Mesothelial cell of epicardium (in vitro differentiated cells): Measurements from ENCODE around the gene CDC42. TPM values are rescaled to one million over a fixed set of nuclear protein-coding genes. Genes with fewer than 3 reads are reported as not detected.

Source experiments
- DNase-seq, 2 experiments: peaks; one replicate each; pipeline ENCODE4 v3.0.0; 2021; ENCODE audit warnings: low spot score in 2 of 2; ENCODE audit not compliant: unreplicated experiment in 2 of 2
- H3K27ac Mint-ChIP-seq: 2 replicates; pipeline ENCODE4 v1.8.0; 2021; ENCODE audit warnings: mixed read lengths
- H3K27me3 Mint-ChIP-seq: 2 replicates; pipeline ENCODE4 v1.8.0; 2021; ENCODE audit warnings: low read depth, mixed read lengths
- H3K36me3 Mint-ChIP-seq: 2 replicates; pipeline ENCODE4 v1.8.0; 2021; ENCODE audit warnings: mixed read lengths
- H3K4me1 Mint-ChIP-seq: 2 replicates; pipeline ENCODE4 v1.8.0; 2021; ENCODE audit warnings: mixed read lengths
- H3K4me3 Mint-ChIP-seq: 2 replicates; pipeline ENCODE4 v1.8.0; 2021; ENCODE audit warnings: mild to moderate bottlenecking, moderate library complexity, mixed read lengths
- H3K9me3 Mint-ChIP-seq: 2 replicates; pipeline ENCODE4 v1.8.0; 2021; ENCODE audit warnings: mixed read lengths
- CTCF ChIP-seq: fragments of 200-600 bp; sonication (generic); IDR thresholded peaks from one replicate; pipeline ENCODE4 v1.5.0; 2021; ENCODE audit warnings: antibody characterized with exemption; ENCODE audit not compliant: unreplicated experiment
- total RNA-seq: library from RNA; stranded (reverse); gene quantifications from 3 replicates; pipeline ENCODE4 v1.2.1, GENCODE V29; 2021

Gene CDC42
- total RNA-seq, 1 donor from 2014 or later, result 244 TPM

GRCh38 chr1:22045604-22046228 lies 6.8 kb upstream of the CDC42 start:
- H3K9me3 Mint-ChIP-seq, result peaks cover 5% of the 10 kb centered on the region
- no peak for TF ChIP-seq CTCF
- H3K4me3 Mint-ChIP-seq, result no peak overlapping the region

GRCh38 chr1:22048351-22049192 lies 3.9 kb upstream of the CDC42 start:
- no peaks in the 10 kb centered on the region for H3K27me3 Mint-ChIP-seq
- no peak overlapping the region for H3K27ac Mint-ChIP-seq
- no peak for TF ChIP-seq CTCF
- peaks cover 3% of the 10 kb centered on the region for H3K36me3 Mint-ChIP-seq
- H3K4me3 Mint-ChIP-seq, result no peak overlapping the region
- no peak for DNase-seq
- H3K9me3 Mint-ChIP-seq, result peaks cover 5% of the 10 kb centered on the region
- H3K4me1 Mint-ChIP-seq, result peaks cover 15% of the 10 kb centered on the region

More at GRCh38 chr1:22045604-22046228, 6.8 kb upstream of the CDC42 start:
- Mint-ChIP-seq H3K4me1 (peaks cover 30% of the 10 kb centered on the region), H3K27me3 (no peaks in the 10 kb centered on the region), H3K36me3 (peaks cover 3% of the 10 kb centered on the region), H3K27ac (peak overlapping the region; percentile 91)
- DNase-seq, result no peak

- no peak overlapping the region for H3K27ac Mint-ChIP-seq
- H3K4me3 Mint-ChIP-seq, result no peak overlapping the region
- H3K9me3 Mint-ChIP-seq, result peaks cover 2% of the 10 kb centered on the region
- peaks cover 2% of the 10 kb centered on the region for H3K36me3 Mint-ChIP-seq
- DNase-seq, result no peak
- no peak for TF ChIP-seq CTCF
- peaks cover 14% of the 10 kb centered on the region for H3K4me1 Mint-ChIP-seq
- no peaks in the 10 kb centered on the region for H3K27me3 Mint-ChIP-seq
These were observed 2.2 kb upstream of the CDC42 start for GRCh38 chr1:22050330-22050729.

GRCh38 chr1:22051607-22052114 lies 848 bp upstream of the CDC42 start:
- no peaks in the 10 kb centered on the region for H3K36me3 Mint-ChIP-seq
- H3K9me3 Mint-ChIP-seq, result no peaks in the 10 kb centered on the region
- no peak for TF ChIP-seq CTCF
- peaks cover 22% of the 10 kb centered on the region for H3K4me1 Mint-ChIP-seq
- H3K27me3 Mint-ChIP-seq, result no peaks in the 10 kb centered on the region
- H3K27ac Mint-ChIP-seq, result peak overlapping the region; percentile 92
- DNase-seq, result no peak
- peak overlapping the region; percentile 84 for H3K4me3 Mint-ChIP-seq

GRCh38 chr1:22053017-22053860 lies 730 bp downstream of the CDC42 start:
- Mint-ChIP-seq H3K4me1 (peaks cover 29% of the 10 kb centered on the region), H3K27ac (peak overlapping the region; percentile 98), H3K36me3 (peaks cover 2% of the 10 kb centered on the region), H3K27me3 (no peaks in the 10 kb centered on the region), H3K9me3 (no peaks in the 10 kb centered on the region), H3K4me3 (peak overlapping the region; percentile 88)
- TF ChIP-seq CTCF, result no peak
- peak; percentile 25 to 69 for DNase-seq
